SK-N-SH (cell line): Measurements from ENCODE around the gene KRTAP22-1. TPM values are rescaled to one million over a fixed set of nuclear protein-coding genes. Genes with fewer than 3 reads are reported as not detected.
A peak's percentile ranks its signal among the peaks of the same experiment; 100 is the strongest.

Experiments
- CTCF ChIA-PET: fragments of 300-600, 350-600 bp; formaldehyde crosslinking; extraction: SDS; loops from one replicate; lab custom pipeline; 2021; lab: Yijun Ruan, JAX
- POLR2A ChIA-PET: fragments of 350-600 bp; sonication (Branson Sonifier 250); formaldehyde crosslinking; extraction: SDS; loops from one replicate; lab custom pipeline; 2020; ENCODE audit warnings: antibody characterized with exemption, inconsistent platforms; lab: Yijun Ruan, JAX
- DNase-seq: peaks from one replicate; pipeline ENCODE4 v3.0.0; 2012
- H2AFZ ChIP-seq: fragments of 200-600 bp; sonication (generic); 2 replicates; pipeline ENCODE4 v1.8.1; 2016; ENCODE audit warnings: antibody characterized with exemption, mild to moderate bottlenecking, low read depth
- H3F3A ChIP-seq: fragments of 200-600 bp; sonication (generic); replicated peaks from 2 replicates; pipeline ENCODE3; 2016; ENCODE audit warnings: antibody characterized with exemption, mild to moderate bottlenecking; ENCODE audit not compliant: insufficient read depth
- H3K27ac ChIP-seq, 2 experiments: fragments of 200-500 bp in 1 of 2; fragments of 200-600 bp in 1 of 2; sonication (Bioruptor generic) in 1 of 2; sonication (generic), shearing (Covaris generic) in 1 of 2; 2 replicates each; pipeline versions ENCODE4 v1.5.1 to v1.6.1; 2014 to 2016; ENCODE audit warnings: low read depth in 2 of 2, inconsistent platforms in 1 of 2, low read length in 1 of 2, mild to moderate bottlenecking in 1 of 2, mixed read lengths in 1 of 2
- H3K27me3 ChIP-seq: fragments of 200-600 bp; sonication (generic), shearing (Covaris generic); 2 replicates; pipeline ENCODE4 v1.6.1; 2016; ENCODE audit warnings: mixed run types; ENCODE audit not compliant: insufficient read depth
- H3K36me3 ChIP-seq, 2 experiments: fragments of 200-500 bp in 1 of 2; fragments of 200-600 bp in 1 of 2; sonication (Bioruptor generic) in 1 of 2; sonication (generic) in 1 of 2; replicated peaks in 1 of 2; 2 replicates each; pipeline versions ENCODE3 to v1.5.1; 2014 to 2016; ENCODE audit warnings: low read length in 1 of 2, mild to moderate bottlenecking in 1 of 2; ENCODE audit not compliant: insufficient read depth in 2 of 2, control insufficient read depth in 1 of 2
- H3K4me1 ChIP-seq, 2 experiments: fragments of 200-500 bp in 1 of 2; fragments of 200-600 bp in 1 of 2; sonication (Bioruptor generic) in 1 of 2; sonication (generic), shearing (Covaris generic) in 1 of 2; 2 replicates each; pipeline versions ENCODE4 v1.5.1 to v1.6.1; 2014 to 2016; ENCODE audit warnings: low read depth in 1 of 2, low read length in 1 of 2, mixed run types in 1 of 2; ENCODE audit not compliant: insufficient read depth in 2 of 2, control insufficient read depth in 1 of 2
- H3K4me2 ChIP-seq: fragments of 200-600 bp; sonication (generic), shearing (Covaris generic); 2 replicates; pipeline ENCODE4 v1.6.1; 2017; ENCODE audit warnings: mixed run types
- H3K4me3 ChIP-seq, 2 experiments: fragments of 200-500 bp in 1 of 2; fragments of 200-600 bp in 1 of 2; sonication (Bioruptor generic) in 1 of 2; sonication (generic), shearing (Covaris generic) in 1 of 2; 2 replicates each; pipeline versions ENCODE4 v1.5.1 to v1.8.1; 2014 to 2016; ENCODE audit warnings: low read depth in 2 of 2, inconsistent platforms in 1 of 2, low read length in 1 of 2, mild to moderate bottlenecking in 1 of 2, mixed read lengths in 1 of 2, moderate library complexity in 1 of 2
- H3K79me2 ChIP-seq: fragments of 200-600 bp; sonication (generic); 2 replicates; pipeline ENCODE4 v1.8.1; 2017; ENCODE audit warnings: mild to moderate bottlenecking; ENCODE audit not compliant: insufficient read depth
- H3K9ac ChIP-seq: fragments of 200-600 bp; sonication (generic); 2 replicates; pipeline ENCODE4 v1.6.1; 2017; ENCODE audit warnings: mixed run types
- H3K9me2 ChIP-seq: fragments of 200-600 bp; sonication (generic); 2 replicates; pipeline ENCODE4 v1.6.1; 2017; ENCODE audit warnings: mixed run types
- H3K9me3 ChIP-seq: fragments of 200-600 bp; sonication (generic); 2 replicates; pipeline ENCODE4 v1.6.1; 2017; ENCODE audit warnings: mixed run types, mild to moderate bottlenecking, moderate library complexity
- H4K20me1 ChIP-seq: fragments of 200-600 bp; sonication (generic); 2 replicates; pipeline ENCODE4 v1.6.1; 2017; ENCODE audit warnings: mild to moderate bottlenecking, mixed run types; ENCODE audit not compliant: insufficient read depth
- EP300 ChIP-seq, 2 experiments: IDR thresholded peaks; 2 replicates each; pipeline versions ENCODE4 v1.4.0 to v1.6.1; 2012; ENCODE audit warnings: borderline replicate concordance in 1 of 2, low read depth in 1 of 2, low read length in 1 of 2
- EZH2phosphoT487 ChIP-seq: fragments of 200-600 bp; sonication (generic); IDR thresholded peaks from 2 replicates; pipeline ENCODE4 v1.6.1; 2017; ENCODE audit warnings: low read depth, mixed run types, mild to moderate bottlenecking, antibody characterized with exemption, moderate library complexity, borderline replicate concordance
- FOSL2 ChIP-seq: IDR thresholded peaks from 2 replicates; pipeline ENCODE4 v1.4.0; 2012; ENCODE audit warnings: low read depth, mild to moderate bottlenecking, moderate library complexity, borderline replicate concordance
- FOXM1 ChIP-seq: IDR thresholded peaks from 2 replicates; pipeline ENCODE4 v1.4.0; 2012; ENCODE audit warnings: low read depth, mild to moderate bottlenecking
- GABPA ChIP-seq: IDR thresholded peaks from 2 replicates; pipeline ENCODE4 v1.4.0; 2012; ENCODE audit warnings: low read depth, mild to moderate bottlenecking
- GATA2 ChIP-seq: sonication (generic); formaldehyde crosslinking; IDR thresholded peaks from 2 replicates; pipeline ENCODE4 v1.5.0; 2020; ENCODE audit warnings: mild to moderate bottlenecking, missing genetic modification reagents
- JUND ChIP-seq: IDR thresholded peaks from 2 replicates; pipeline ENCODE4 v1.4.0; 2012
- MEF2A ChIP-seq: IDR thresholded peaks from 2 replicates; pipeline ENCODE4 v1.4.0; 2012; ENCODE audit warnings: low read depth, borderline replicate concordance
- MXI1 ChIP-seq: IDR thresholded peaks from 2 replicates; pipeline ENCODE4 v1.6.1; 2012; ENCODE audit warnings: mild to moderate bottlenecking, low read depth, low read length, improper control_type of control experiment
- NRF1 ChIP-seq: IDR thresholded peaks from 2 replicates; pipeline ENCODE4 v1.6.1; 2012; ENCODE audit warnings: low read depth, mild to moderate bottlenecking, low read length
- RFX5 ChIP-seq: IDR thresholded peaks from 2 replicates; pipeline ENCODE4 v1.6.1; 2012; ENCODE audit warnings: mild to moderate bottlenecking, improper control_type of control experiment, low read length
- RXRA ChIP-seq: IDR thresholded peaks from 2 replicates; pipeline ENCODE4 v1.4.0; 2012; ENCODE audit warnings: low read depth, mild to moderate bottlenecking, borderline replicate concordance
- SMC3 ChIP-seq: IDR thresholded peaks from 2 replicates; pipeline ENCODE4 v1.6.1; 2012; ENCODE audit warnings: low read depth, low read length, improper control_type of control experiment
- TCF12 ChIP-seq: IDR thresholded peaks from 2 replicates; pipeline ENCODE4 v1.4.0; 2012
- TEAD4 ChIP-seq: IDR thresholded peaks from 2 replicates; pipeline ENCODE4 v1.4.0; 2012; ENCODE audit warnings: mild to moderate bottlenecking, borderline replicate concordance; ENCODE audit not compliant: insufficient read depth
- WGBS: methylation state at CpG from one replicate; pipeline ENCODE4 v1.1.6; 2017; ENCODE audit warnings: low lambda C conversion rate; 5-methylcytosine and 5-hydroxymethylcytosine counted together
- polyA plus RNA-seq, 3 experiments: library from polyadenylated mRNA; depleted of rRNA; stranded (reverse); fragments of >200 nt; gene quantifications; 2 replicates each; pipeline ENCODE4 v1.2.3, GENCODE V29; 2012
- TF ChIP-seq, protein P1 (sequence below): fragments of 150-350 bp; IDR thresholded peaks from 2 replicates; pipeline ENCODE4 v1.6.1; 2016; ENCODE audit warnings: mild to moderate bottlenecking, low read depth, low read length
- TF ChIP-seq, protein P2 (sequence below): fragments of 150-350 bp; IDR thresholded peaks from 2 replicates; pipeline ENCODE4 v1.6.1; 2017; ENCODE audit warnings: antibody characterized with exemption, low read length, low read depth, borderline replicate concordance

Gene KRTAP22-1
- polyA plus RNA-seq, 1 of the 3 experiments (the other 2 are of a cell fraction): not detected

DNA sequence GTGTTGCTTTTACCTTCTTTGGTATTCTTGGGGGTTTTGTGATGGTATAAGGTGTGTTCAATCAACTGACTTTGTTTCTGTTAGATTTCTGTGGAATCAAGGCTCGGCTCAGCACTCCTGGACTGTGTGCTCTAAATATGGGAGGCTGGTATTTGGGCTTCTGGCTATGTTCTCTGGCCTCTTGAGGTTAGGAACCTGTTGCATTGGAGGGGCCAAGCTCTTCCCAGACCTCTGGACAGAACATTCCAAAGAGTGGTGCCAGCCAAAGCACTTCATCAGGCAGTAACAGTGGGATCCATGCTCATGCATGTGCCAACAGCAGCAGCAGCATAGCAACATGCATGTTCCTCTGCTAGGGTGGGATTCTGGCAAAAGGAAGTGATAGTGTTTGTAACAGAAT, 48.1 kb upstream of the KRTAP22-1 start:
- H3K36me3 ChIP-seq: no peaks in the 10 kb centered on the region
- no peak overlapping the region for H3K4me2 ChIP-seq
- no peaks in the 10 kb centered on the region for H3K79me2 ChIP-seq
- no peaks in the 10 kb centered on the region for H4K20me1 ChIP-seq
- H3K9me3 ChIP-seq: no peaks in the 10 kb centered on the region
- no peaks in the 10 kb centered on the region for H3K9me2 ChIP-seq
- H2AFZ ChIP-seq: no peak overlapping the region
- no peaks in the 10 kb centered on the region for H3K27me3 ChIP-seq
- H3F3A ChIP-seq: no peaks in the 10 kb centered on the region
- TF ChIP-seq JUND: no peak
- no peak for TF ChIP-seq SMC3
- TF ChIP-seq EZH2phosphoT487: no peak
- TF ChIP-seq, protein P1, sequence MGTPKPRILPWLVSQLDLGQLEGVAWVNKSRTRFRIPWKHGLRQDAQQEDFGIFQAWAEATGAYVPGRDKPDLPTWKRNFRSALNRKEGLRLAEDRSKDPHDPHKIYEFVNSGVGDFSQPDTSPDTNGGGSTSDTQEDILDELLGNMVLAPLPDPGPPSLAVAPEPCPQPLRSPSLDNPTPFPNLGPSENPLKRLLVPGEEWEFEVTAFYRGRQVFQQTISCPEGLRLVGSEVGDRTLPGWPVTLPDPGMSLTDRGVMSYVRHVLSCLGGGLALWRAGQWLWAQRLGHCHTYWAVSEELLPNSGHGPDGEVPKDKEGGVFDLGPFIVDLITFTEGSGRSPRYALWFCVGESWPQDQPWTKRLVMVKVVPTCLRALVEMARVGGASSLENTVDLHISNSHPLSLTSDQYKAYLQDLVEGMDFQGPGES: no peak
- no peak for TF ChIP-seq GABPA
- TF ChIP-seq GATA2 (CRISPR knock-in tag): no peak
- no peak for TF ChIP-seq MEF2A
- TF ChIP-seq, protein P2, sequence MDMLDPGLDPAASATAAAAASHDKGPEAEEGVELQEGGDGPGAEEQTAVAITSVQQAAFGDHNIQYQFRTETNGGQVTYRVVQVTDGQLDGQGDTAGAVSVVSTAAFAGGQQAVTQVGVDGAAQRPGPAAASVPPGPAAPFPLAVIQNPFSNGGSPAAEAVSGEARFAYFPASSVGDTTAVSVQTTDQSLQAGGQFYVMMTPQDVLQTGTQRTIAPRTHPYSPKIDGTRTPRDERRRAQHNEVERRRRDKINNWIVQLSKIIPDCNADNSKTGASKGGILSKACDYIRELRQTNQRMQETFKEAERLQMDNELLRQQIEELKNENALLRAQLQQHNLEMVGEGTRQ: no peak
- no peak for TF ChIP-seq TEAD4
- TF ChIP-seq EP300 (IDR thresholded peaks at IDR 0.05; ENCODE audit: borderline replicate concordance in 1 of 2, low read depth in 1 of 2, low read length in 1 of 2): no peak
- no peak for TF ChIP-seq NRF1
- TF ChIP-seq RXRA: no peak
- no peak for TF ChIP-seq FOSL2
- TF ChIP-seq RFX5: no peak
- TF ChIP-seq TCF12: no peak
- no peak overlapping the region for H3K27ac ChIP-seq
- ChIA-PET POLR2A (no interaction called here), CTCF (no interaction called here)
- H3K4me3 ChIP-seq: no peak overlapping the region
- DNase-seq: no peak
- no peaks in the 10 kb centered on the region for H3K4me1 ChIP-seq
- H3K9ac ChIP-seq: no peak overlapping the region
- 0% methylated on average over 1 of the region's 1 CpG for WGBS

DNA sequence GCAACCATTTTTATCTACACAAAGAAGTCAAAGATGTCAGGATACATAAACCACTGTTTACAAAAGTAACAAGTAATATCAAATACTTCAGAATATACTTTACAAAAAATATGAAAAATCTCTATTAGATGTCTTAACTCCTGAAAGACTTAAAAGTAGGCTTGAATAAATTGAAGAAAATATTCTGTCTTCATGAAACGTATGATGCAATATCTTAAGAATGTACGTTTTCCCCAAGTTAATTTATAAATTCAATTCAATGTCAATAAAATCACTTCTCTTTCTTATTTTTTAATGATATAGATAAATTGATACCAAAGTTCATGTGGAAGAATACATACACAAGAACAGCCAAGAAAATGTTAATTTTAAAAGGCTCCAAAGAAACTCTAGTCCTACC, 45.8 kb upstream of the KRTAP22-1 start:
- Histone ChIP-seq H3F3A (no peaks in the 10 kb centered on the region), H3K4me3 (no peak overlapping the region), H2AFZ (peak overlapping the region; percentile 5; the same call in 1 of the 2 replicates), H3K4me2 (no peak overlapping the region), H4K20me1 (no peaks in the 10 kb centered on the region), H3K9ac (no peak overlapping the region), H3K9me3 (no peaks in the 10 kb centered on the region), H3K4me1 (no peaks in the 10 kb centered on the region), H3K9me2 (no peaks in the 10 kb centered on the region), H3K79me2 (no peaks in the 10 kb centered on the region), H3K36me3 (no peaks in the 10 kb centered on the region), H3K27ac (no peak overlapping the region), H3K27me3 (no peaks in the 10 kb centered on the region)
- ChIA-PET CTCF (no interaction called here), POLR2A (no interaction called here)
- TF ChIP-seq MXI1 (no peak), FOXM1 (no peak), RXRA (no peak)
- no peak for DNase-seq
- 2% methylated on average over 2 of the region's 2 CpGs for WGBS
